D721Med (cell line): ENCODE measurements around the gene ZBTB33.

Experiments
- DNase-seq: peaks from one replicate; pipeline ENCODE4 v3.0.0; 2011; ENCODE audit warnings: low spot score; ENCODE audit not compliant: insufficient read length
- FAIRE-seq: peaks from 2 replicates; lab custom pipeline; 2011; peaks lifted over from hg19 to GRCh38; lab: Jason Lieb, UNC
- CTCF ChIP-seq: IDR thresholded peaks from 2 replicates; pipeline ENCODE4 v1.5.1; 2012; ENCODE audit warnings: mild to moderate bottlenecking, control low read depth; ENCODE audit not compliant: insufficient read depth; ENCODE audit errors: missing control alignments

Gene ZBTB33

DNA sequence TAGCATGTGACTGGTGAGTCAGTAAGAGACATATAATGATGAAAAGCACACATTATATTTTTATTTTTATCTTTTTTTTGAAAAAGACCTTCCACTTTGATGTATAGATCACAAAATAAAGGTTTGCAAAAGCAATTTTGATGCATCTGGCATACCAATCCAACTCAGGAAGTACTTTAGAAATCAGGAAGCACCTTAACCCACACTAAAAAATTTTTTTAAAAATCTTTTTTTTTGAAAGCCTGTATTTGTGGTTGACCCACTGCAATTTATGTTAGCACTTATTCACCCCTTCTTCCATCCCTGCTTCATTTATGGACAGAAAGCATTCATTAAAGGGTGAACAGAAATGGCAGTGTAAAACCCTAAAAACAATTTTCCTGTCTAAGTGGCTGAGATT is 44.0 kb downstream of the ZBTB33 start:
- DNase-seq: no peak
- no peak for FAIRE-seq
- TF ChIP-seq CTCF: no peak

DNA sequence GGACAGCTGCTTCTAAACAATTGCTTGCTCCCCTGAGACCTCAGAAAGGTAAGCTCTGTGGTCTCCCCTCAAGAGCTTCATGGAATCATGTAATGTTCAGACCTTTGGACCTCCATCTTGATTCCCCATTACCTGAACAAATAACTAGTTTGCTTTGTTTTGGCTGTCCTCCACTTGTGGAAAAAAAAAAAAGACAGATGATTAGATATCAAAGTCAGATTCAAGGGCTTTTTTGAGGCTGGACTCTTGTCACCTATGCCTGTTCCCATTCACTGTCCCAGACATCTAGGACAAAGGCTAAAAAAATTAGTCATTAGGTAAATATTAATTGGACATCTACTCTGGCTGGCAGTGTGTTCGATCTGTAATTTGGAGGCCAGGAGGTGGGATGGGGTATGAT is 47.3 kb downstream of the ZBTB33 start:
- DNase-seq (no peak), FAIRE-seq (no peak)
- TF ChIP-seq CTCF: no peak

DNA sequence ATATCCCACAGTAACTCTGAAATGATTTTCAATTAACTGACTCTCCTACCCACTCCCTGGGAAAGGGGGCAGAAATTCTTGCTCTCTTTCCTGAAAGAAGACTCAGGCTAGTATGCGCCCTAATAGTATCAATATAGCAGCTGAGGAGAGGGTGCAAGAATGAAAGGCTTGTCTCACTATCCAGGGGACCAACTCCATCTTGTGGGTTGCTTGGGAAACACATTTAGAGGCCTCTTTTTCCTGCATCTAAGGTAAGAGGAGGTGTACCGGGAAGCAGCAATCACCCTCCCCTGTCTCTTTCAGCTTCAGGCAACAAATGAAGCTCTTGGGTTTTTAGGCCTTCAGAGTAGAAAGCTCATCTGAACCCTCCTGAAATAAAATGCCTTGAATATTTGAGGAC is 49.3 kb downstream of the ZBTB33 start:
- TF ChIP-seq CTCF: no peak
- no peak for FAIRE-seq
- DNase-seq: no peak

GRCh38 chrX:120301497-120301896 is 50.9 kb downstream of the ZBTB33 start:
- FAIRE-seq (no peak), DNase-seq (no peak)
- no peak for TF ChIP-seq CTCF

DNA sequence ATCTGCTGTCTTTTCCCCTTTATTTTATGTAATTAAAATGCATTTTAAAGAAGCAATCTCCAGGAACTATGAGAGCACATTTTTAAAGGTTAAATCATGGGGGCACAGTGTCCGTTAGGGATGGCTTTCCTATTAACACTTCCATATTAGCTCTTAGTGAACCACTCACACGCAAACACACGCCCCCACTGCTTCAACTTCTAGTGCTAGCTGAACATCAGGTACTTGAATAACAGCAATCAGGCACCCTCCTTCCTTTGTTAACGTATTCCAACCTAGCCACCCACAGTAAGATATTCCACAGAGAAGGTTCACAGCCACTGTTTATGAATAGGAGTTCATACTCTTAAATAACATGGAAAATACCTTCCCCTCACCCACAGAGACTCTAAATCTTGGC is 51.3 kb downstream of the ZBTB33 start:
- FAIRE-seq: no peak
- no peak for TF ChIP-seq CTCF

GRCh38 chrX:120302434-120302833 is 51.8 kb downstream of the ZBTB33 start:
- DNase-seq (no peak), FAIRE-seq (no peak)
- no peak for TF ChIP-seq CTCF

More for the DNA sequence above, 51.3 kb downstream of the ZBTB33 start:
- no peak for DNase-seq

DNA sequence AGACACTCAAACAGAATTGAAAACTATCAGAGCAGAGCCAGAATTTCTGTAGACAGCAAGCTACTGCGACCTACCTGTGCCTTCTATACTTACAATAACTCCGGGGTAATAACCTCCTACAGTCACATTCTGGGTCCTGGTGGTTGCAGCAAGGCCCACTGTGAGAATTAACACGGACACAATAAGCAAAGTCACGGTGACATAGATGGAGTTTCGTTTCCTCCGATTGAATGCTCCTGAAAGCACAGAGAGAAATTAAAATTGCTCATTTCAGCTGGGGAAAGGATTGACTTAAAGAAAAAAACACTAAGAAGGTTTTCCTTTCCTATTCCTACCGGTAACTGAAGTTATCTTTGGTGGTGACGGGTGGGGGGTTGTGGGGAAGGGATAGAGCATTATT is 53.6 kb downstream of the ZBTB33 start:
- no peak for DNase-seq
- TF ChIP-seq CTCF: no peak
- no peak for FAIRE-seq
